Skeletal muscle cell (primary cell): ENCODE measurements around the gene NUDT4.
A peak's percentile ranks its signal among the peaks of the same experiment; 100 is the strongest.
"Not testable (repeated sequence)": the region's sequence is repeated elsewhere in the genome, so short reads cannot be mapped to it uniquely, and the experiment has no call there.

ENCODE experiments used
- DNase-seq: peaks from one replicate; pipeline ENCODE4 v3.0.0-alpha.2; 2010; ENCODE audit warnings: low read depth
- H3K4me3 ChIP-seq: 2 replicates; pipeline ENCODE4 v1.5.1; 2011; ENCODE audit warnings: low read depth, mild to moderate bottlenecking, control low read depth, low read length, moderate library complexity

Gene NUDT4

GRCh38 chr12:93365616-93366405 lies 11.9 kb upstream of the NUDT4 start:
- no peak overlapping the region for H3K4me3 ChIP-seq
- DNase-seq, result no peak

DNA sequence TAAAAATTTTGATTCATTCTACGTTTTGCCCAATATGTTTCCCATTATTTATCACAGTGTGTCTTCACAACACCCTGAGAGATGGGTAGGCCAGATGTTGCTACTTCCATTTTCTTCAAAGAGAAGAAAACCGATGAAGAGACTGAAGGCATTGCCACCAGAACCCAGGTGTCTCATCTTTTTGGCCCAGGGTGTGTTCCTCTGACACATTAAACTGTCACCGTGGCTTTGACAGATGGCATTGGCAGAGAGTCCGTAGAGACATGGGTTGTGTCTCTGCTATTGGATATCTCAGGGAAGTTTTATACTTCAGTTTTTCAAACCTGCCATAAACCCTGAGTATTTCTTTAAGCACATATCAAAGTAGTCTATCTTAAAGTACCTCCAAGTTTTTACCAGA lies 11.3 kb upstream of the NUDT4 start:
- DNase-seq, result no peak
- no peak overlapping the region for H3K4me3 ChIP-seq

DNA sequence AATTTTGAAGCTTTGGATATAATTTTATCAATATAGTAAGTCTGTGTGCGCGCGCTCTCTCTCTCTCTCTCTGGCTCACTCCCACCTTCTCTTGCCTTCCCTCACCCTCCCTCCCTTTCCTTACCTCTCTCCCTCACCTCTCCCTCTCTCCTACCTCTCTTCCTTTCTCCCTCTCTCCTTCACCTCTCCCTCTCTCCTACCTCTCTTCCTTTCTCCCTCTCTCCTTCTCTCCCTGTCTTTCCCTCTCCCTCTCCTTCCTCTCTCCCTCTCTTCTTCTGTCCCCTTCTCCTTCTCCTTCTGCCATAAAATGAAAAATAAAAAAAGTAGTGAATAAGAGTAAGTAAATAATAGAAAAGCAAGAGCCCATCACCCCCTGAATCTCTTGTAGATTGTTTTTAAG lies 9.0 kb upstream of the NUDT4 start:
- no peak overlapping the region for H3K4me3 ChIP-seq
- DNase-seq, result no peak

DNA sequence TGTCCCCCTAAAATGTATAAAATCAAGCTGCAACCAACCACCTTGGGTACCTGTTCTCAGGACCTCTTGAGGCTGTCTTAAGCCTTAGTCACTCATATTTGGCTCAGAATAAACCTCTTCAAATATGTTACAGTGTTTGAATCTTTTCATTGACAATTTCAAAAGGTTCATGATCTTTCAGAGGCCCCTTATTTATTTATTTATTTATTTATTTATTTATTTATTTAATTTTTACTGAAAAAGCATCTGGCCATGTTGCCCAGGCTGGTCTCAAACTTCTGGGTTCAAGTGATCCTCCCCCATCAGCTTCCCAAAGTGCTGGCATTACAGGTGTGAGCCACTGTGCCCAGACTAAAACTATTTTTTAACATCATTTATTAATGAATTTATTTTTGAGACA lies 8.2 kb upstream of the NUDT4 start:
- no peak overlapping the region for H3K4me3 ChIP-seq
- no peak for DNase-seq

DNA sequence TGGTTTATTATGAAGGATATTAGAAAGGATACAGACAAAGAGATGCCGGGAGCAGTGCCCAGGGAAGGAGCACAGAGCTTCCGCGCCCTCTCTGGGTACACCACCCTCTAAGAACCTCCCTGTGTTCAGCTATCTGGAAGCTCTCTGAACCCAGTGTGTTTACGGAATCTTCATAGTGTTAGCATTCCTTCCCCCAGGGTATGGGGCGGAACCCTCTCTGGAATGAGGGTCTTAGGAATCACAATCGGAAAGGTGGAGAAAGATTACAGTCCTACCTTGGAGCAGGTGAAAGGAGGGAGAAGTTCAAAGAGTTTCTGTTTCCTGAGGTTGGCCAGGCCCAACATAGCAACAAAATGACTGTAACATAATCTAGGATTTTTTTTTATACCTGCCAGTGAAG lies 6.8 kb upstream of the NUDT4 start:
- DNase-seq, result no peak
- no peak overlapping the region for H3K4me3 ChIP-seq

GRCh38 chr12:93373961-93374656 lies 3.6 kb upstream of the NUDT4 start:
- H3K4me3 ChIP-seq, result no peak overlapping the region
- no peak for DNase-seq

GRCh38 chr12:93375906-93376305 lies 1.8 kb upstream of the NUDT4 start:
- peak overlapping the region; percentile 58 for H3K4me3 ChIP-seq
- no peak for DNase-seq

DNA sequence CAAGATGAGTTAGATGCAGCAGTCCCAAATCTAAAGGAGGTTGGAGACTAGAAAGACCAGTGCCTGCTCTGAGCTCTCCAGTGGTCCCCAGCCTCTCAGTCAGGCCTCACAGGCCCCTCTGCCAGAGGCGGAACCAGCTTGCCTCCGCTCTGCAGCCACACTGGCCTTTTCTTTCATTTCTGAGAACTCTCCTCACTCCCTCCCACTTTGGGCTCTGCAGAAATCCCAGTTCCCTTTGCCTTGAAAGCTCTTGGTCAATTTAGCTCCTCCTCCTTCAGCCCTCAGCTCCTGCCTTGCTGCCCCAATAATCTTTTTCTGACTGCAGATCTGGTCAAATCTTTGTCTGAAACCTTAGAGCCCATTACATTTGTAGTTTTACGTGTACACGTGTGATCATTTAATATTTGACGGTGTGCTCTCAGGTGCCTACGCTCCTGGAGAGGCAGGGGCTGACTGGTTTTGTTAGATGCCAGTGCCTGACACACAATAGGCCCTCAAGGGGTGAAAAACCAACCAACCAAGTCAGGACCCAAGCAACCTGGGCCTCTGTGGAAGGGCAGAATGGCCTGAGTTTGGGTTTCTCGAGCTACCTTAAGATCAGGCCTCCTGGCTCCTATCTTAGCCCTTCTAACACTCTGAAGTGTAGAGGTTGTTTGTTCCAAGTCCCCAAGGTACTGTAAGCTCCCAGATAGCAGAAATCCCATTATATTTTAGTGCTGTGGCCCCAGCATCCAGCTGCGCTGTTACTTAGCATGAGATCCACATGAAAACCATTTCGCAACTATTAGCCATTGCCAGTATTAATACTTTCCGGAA lies 1.1 kb upstream of the NUDT4 start:
- no peak for DNase-seq
- peak overlapping the region; percentile 58 for H3K4me3 ChIP-seq

DNA sequence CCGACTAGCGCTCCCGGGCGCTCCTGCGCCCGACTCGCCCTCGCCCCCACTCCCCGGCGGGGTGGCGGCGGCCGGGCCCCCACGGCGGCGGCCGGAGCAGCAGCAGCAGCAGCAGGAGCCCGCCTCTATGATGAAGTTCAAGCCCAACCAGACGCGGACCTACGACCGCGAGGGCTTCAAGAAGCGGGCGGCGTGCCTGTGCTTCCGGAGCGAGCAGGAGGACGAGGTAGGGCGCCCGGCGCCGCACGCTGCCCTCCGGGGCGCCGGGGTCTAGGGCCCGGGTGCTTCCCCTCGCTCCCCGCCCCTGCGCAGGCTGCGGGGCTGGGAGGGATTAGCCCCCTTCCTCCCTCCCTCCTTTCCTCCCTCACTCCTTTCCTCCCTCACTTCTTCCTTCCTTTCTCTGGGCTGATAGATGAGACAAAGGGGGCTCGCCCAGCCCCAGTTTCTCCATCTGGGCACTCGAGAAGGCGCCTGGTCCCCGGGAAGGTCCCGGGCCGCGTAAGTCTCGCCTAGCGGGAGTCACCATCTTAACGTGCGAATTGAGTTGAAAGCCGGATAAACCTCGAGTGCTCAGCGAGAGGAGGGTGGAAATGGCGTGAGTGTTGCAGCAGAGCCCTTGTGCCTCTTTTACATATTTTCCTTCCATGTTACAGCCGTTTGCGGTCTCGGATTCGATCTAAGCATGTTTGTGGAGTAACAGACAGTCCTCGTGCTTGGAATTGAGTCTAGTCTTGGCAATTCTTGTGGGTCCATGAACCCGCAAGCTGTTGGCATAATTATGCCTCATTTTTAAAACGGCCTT lies 672 bp downstream of the NUDT4 start:
- H3K4me3 ChIP-seq, result peak overlapping the region; percentile 96
- not testable (repeated sequence) for DNase-seq

DNA sequence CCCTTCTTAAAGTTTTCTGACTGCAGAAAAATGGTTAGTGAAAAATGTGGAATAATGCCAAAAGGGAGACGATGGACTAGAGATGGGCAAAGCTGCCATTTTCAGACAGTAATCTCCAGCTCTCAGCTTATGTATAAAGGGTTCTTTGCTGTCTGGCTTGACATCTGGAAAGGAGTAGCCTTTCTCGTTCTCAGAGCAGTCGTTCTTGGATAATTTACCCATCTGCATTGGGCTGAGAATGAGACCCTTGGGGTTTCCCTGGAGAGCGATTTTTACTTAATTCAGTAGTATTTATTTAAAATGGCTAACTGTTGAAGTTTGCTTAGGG lies 1.2 kb downstream of the NUDT4 start:
- H3K4me3 ChIP-seq, result peak overlapping the region; percentile 96
- no peak for DNase-seq

DNA sequence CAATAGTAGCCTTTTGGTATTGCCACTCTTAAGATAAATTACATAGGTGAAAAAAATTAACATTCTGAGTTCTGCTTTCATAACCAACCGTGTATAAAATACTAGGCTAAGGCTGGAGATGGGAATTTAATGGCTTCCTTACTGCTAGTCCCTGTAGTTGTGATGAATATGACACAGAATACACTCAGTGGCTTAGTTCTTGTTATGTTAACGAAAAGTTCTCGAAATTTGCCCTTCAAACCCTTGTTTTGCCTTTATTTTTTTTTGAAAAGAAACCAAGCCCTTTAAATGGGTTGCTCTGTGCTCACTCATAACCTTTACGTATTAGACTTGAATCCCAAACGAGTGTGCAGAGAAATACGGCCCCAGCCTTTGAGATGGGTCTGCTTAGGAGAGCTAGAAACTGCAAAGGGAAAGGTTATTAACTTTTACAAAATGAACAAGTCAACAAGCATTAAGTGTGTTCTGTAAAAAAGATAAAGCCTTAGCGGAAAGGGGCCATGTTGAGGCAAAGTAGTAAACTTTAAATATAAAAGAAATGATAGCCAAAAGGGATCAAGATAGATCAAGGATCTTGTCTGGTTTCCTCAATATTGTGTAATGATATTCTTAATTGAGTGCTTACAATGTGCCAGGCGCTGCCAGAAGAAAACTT lies 1.7 kb downstream of the NUDT4 start:
- no peak for DNase-seq
- H3K4me3 ChIP-seq, result peak overlapping the region; percentile 96

DNA sequence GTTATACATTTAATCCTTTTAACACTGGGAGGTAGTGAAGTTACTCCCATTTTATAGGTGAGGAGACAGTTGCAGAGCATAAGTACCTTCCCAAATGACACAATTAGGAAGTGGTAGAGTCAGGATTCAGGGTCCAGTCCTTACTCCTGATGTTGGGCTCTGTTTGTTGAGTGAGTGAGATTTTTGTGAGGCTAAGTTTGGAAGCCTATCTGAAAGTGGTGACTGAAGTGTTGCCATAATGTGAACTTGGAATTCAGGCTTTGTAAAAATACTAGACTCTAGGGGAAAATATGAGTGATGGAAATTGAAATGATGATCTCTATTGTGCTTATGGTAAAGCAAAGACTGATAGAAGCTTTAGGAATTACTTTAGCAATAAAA lies 2.2 kb downstream of the NUDT4 start:
- DNase-seq, result no peak

GRCh38 chr12:93380480-93381121 lies 2.9 kb downstream of the NUDT4 start:
- H3K4me3 ChIP-seq, result peak overlapping the region; percentile 96
- no peak for DNase-seq

More for the DNA sequence above, 2.2 kb downstream of the NUDT4 start:
- H3K4me3 ChIP-seq, result peak overlapping the region; percentile 96

- peak overlapping the region; percentile 96 for H3K4me3 ChIP-seq
- DNase-seq, result no peak
Observed at GRCh38 chr12:93381161-93381975, 3.6 kb downstream of the NUDT4 start.

DNA sequence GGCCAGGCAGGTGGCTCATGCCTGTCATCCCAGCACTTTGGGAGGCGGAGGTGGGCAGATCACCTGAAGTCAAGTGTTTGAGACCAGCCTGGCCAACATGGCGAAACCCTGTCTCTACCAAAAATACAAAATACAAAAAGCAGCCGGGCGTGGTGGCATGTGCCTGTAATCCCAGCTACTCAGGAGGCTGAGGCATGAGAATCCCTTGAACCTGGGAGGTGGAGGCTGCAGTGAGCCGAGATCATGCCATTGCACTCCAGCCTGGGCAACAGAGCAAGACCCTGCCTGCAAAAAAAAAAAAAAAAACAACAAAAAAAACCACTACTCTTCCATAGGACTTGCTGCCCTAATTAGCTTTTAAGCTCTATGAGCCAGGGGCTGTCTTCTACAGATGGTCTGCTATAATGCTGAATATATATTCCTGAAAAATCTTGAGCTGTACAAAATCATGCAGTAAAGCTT lies 4.3 kb downstream of the NUDT4 start:
- peak overlapping the region; percentile 96 for H3K4me3 ChIP-seq
- DNase-seq, result not testable (repeated sequence)

- H3K4me3 ChIP-seq, result no peak overlapping the region
- no peak for DNase-seq
Observed at GRCh38 chr12:93387780-93388179, 10.1 kb downstream of the NUDT4 start.

- no peak for DNase-seq
- no peak overlapping the region for H3K4me3 ChIP-seq
Observed at GRCh38 chr12:93390031-93390430, 12.3 kb downstream of the NUDT4 start.
